CD4-positive, alpha-beta T cell treated with Interleukin-6 at 100 ng/mL for 8 hours (primary cell): ENCODE data around the gene FTCD.
"Not testable (repeated sequence)": the region's sequence is repeated elsewhere in the genome, so short reads cannot be mapped to it uniquely, and the experiment has no call there.

Experiments used
- DNase-seq: peaks from one replicate; pipeline ENCODE4 v3.0.0-alpha.2; 2020; ENCODE audit warnings: mixed read lengths, low spot score

FTCD gene

GRCh38 chr21:46155514-46156377 is at the start of gene FTCD:
FTCD (minus strand) TSS chr21:46155579; CDS start chr21:46155523, 56 bp downstream.
- no peak for DNase-seq

- DNase-seq, result no peak
These were observed 49.8 kb upstream of the FTCD start for GRCh38 chr21:46205166-46205565.

- no peak for DNase-seq
These were observed 47.8 kb upstream of the FTCD start for GRCh38 chr21:46203203-46203600.

GRCh38 chr21:46202592-46203202 is 47.3 kb upstream of the FTCD start:
- no peak for DNase-seq

GRCh38 chr21:46200877-46201803 is 45.8 kb upstream of the FTCD start:
- not testable (repeated sequence) for DNase-seq

- DNase-seq, result no peak
These were observed 44.3 kb upstream of the FTCD start for GRCh38 chr21:46199436-46200373.

- DNase-seq, result no peak
These were observed 41.4 kb upstream of the FTCD start for GRCh38 chr21:46196733-46197132.

- no peak for DNase-seq
These were observed 40.3 kb upstream of the FTCD start for GRCh38 chr21:46195595-46196195.

GRCh38 chr21:46194374-46195334 is 39.3 kb upstream of the FTCD start:
- no peak for DNase-seq

- no peak for DNase-seq
These were observed 38.5 kb upstream of the FTCD start for GRCh38 chr21:46193829-46194373.

GRCh38 chr21:46191686-46192575 is 36.6 kb upstream of the FTCD start:
- DNase-seq, result no peak

GRCh38 chr21:46191257-46191685 is 35.9 kb upstream of the FTCD start:
- no peak for DNase-seq

GRCh38 chr21:46190491-46191131 is 35.2 kb upstream of the FTCD start:
- no peak for DNase-seq

GRCh38 chr21:46189959-46190490 is 34.6 kb upstream of the FTCD start:
- no peak for DNase-seq

GRCh38 chr21:46189213-46189958 is 34.0 kb upstream of the FTCD start:
- no peak for DNase-seq
